Central memory CD4-positive, alpha-beta T cell (primary cell): ENCODE results near the gene ASIC4.

ENCODE experiments used
- DNase-seq: peaks from one replicate; pipeline ENCODE4 v3.0.0; 2022

ASIC4 gene

GRCh38 chr2:219537657-219538488, 23.6 kb downstream of the ASIC4 start:
- no peak for DNase-seq

- DNase-seq: no peak
Measured at GRCh38 chr2:219538504-219538951, 24.2 kb downstream of the ASIC4 start.

- no peak for DNase-seq
Measured at GRCh38 chr2:219538956-219539788, 24.9 kb downstream of the ASIC4 start.

GRCh38 chr2:219539926-219540678, 25.8 kb downstream of the ASIC4 start:
- DNase-seq: no peak

GRCh38 chr2:219540784-219541504, 26.7 kb downstream of the ASIC4 start:
- DNase-seq: no peak

GRCh38 chr2:219541611-219542180, 27.4 kb downstream of the ASIC4 start:
- peak; percentile 86 for DNase-seq

- no peak for DNase-seq
Measured at GRCh38 chr2:219542931-219543595, 28.8 kb downstream of the ASIC4 start.

- peak; percentile 91 for DNase-seq
Measured at GRCh38 chr2:219543596-219544358, 29.5 kb downstream of the ASIC4 start, which contains the start of the genes CHPF and TMEM198. TSS of gene CHPF (minus strand) at chr2:219543809. CDS start at chr2:219543538, 271 bp downstream. TSS of gene TMEM198 (plus strand) at chr2:219544028. CDS start at chr2:219544728, 700 bp downstream.

- DNase-seq: no peak
Measured at GRCh38 chr2:219544567-219544966, 30.3 kb downstream of the ASIC4 start.

GRCh38 chr2:219545295-219545942, 31.1 kb downstream of the ASIC4 start:
- no peak for DNase-seq

GRCh38 chr2:219545943-219546352, 31.7 kb downstream of the ASIC4 start:
- DNase-seq: no peak

GRCh38 chr2:219547621-219548020, 33.3 kb downstream of the ASIC4 start:
- DNase-seq: no peak

- no peak for DNase-seq
Measured at GRCh38 chr2:219548990-219549389, 34.7 kb downstream of the ASIC4 start.

GRCh38 chr2:219549619-219550018, 35.3 kb downstream of the ASIC4 start:
- DNase-seq: no peak

- peak; percentile 17 for DNase-seq
Measured at GRCh38 chr2:219551441-219552381, 37.4 kb downstream of the ASIC4 start.

GRCh38 chr2:219552382-219553167, 38.3 kb downstream of the ASIC4 start:
- peak; percentile 70 for DNase-seq

- no peak for DNase-seq
Measured at GRCh38 chr2:219553168-219553417, 38.8 kb downstream of the ASIC4 start.

- no peak for DNase-seq
Measured at GRCh38 chr2:219553463-219553963, 39.2 kb downstream of the ASIC4 start.
